Activated T-cell treated with anti-CD3 and anti-CD28 coated beads, Interleukin-2, amount 50 U/mL, for 4 hours (primary cell): ENCODE results near the gene SLC1A4. TPM values are rescaled to one million over a fixed set of nuclear protein-coding genes. Genes with fewer than 3 reads are reported as not detected.
"Not testable (repeated sequence)": the region's sequence is repeated elsewhere in the genome, so short reads cannot be mapped to it uniquely, and the experiment has no call there.

ENCODE experiments used
- ATAC-seq, 2 donors: fragments of 200-7000 bp; cut with Tn5 transposase; one replicate each; pipeline ENCODE4 v1.10.0; 2021
- DNase-seq: peaks from one replicate; pipeline ENCODE4 v3.0.0-alpha.2; 2020
- H3K27me3 Mint-ChIP-seq: one replicate; pipeline ENCODE4 v1.8.0; 2021; ENCODE audit warnings: low read depth, mixed read lengths
- H3K36me3 Mint-ChIP-seq: one replicate; pipeline ENCODE4 v1.8.0; 2022; ENCODE audit warnings: mixed read lengths; ENCODE audit not compliant: insufficient read depth
- H3K4me1 Mint-ChIP-seq: one replicate; pipeline ENCODE4 v1.8.0; 2021; ENCODE audit warnings: low read depth, mixed read lengths
- H3K4me3 Mint-ChIP-seq: one replicate; pipeline ENCODE4 v1.8.0; 2021; ENCODE audit warnings: mild to moderate bottlenecking, moderate library complexity, mixed read lengths
- H3K9me3 Mint-ChIP-seq: one replicate; pipeline ENCODE4 v1.8.0; 2021; ENCODE audit warnings: mixed read lengths
- total RNA-seq, 3 donors: library from RNA; stranded (reverse); gene quantifications; one replicate each; pipeline ENCODE4 v1.2.1, GENCODE V29; 2021

The SLC1A4 gene
- total RNA-seq, 3 donors from 2014 or later = 6.2 to 16.7 (median 9.6) TPM

- ATAC-seq = peak; percentile 21 to 29
- H3K4me1 Mint-ChIP-seq = peaks cover 23% of the 10 kb centered on the region
Observed at GRCh38 chr2:65032019-65032975, 43.1 kb downstream of the SLC1A4 start.

GRCh38 chr2:65033178-65033577 is 44.0 kb downstream of the SLC1A4 start:
- no peak for ATAC-seq
- H3K9me3 Mint-ChIP-seq = no peaks in the 10 kb centered on the region
- H3K4me1 Mint-ChIP-seq = peaks cover 23% of the 10 kb centered on the region
- H3K27me3 Mint-ChIP-seq = no peaks in the 10 kb centered on the region
- no peaks in the 10 kb centered on the region for H3K36me3 Mint-ChIP-seq
- no peak overlapping the region for H3K4me3 Mint-ChIP-seq
- DNase-seq = no peak

More at GRCh38 chr2:65032019-65032975, 43.1 kb downstream of the SLC1A4 start:
- Mint-ChIP-seq H3K27me3 (no peaks in the 10 kb centered on the region), H3K4me3 (peak overlapping the region; percentile 63), H3K9me3 (no peaks in the 10 kb centered on the region), H3K36me3 (peaks cover 3% of the 10 kb centered on the region)
- DNase-seq = no peak

GRCh38 chr2:65033667-65034066 is 44.5 kb downstream of the SLC1A4 start:
- H3K9me3 Mint-ChIP-seq, H3K36me3 Mint-ChIP-seq, H3K4me3 Mint-ChIP-seq, DNase-seq, H3K27me3 Mint-ChIP-seq, ATAC-seq: not testable (repeated sequence)
- peaks cover 23% of the 10 kb centered on the region for H3K4me1 Mint-ChIP-seq

GRCh38 chr2:65035351-65035943 is 46.2 kb downstream of the SLC1A4 start:
- H3K9me3 Mint-ChIP-seq = no peaks in the 10 kb centered on the region
- H3K4me3 Mint-ChIP-seq = no peak overlapping the region
- DNase-seq (no peak), ATAC-seq (no peak)
- H3K27me3 Mint-ChIP-seq = no peaks in the 10 kb centered on the region
- H3K4me1 Mint-ChIP-seq = peaks cover 31% of the 10 kb centered on the region
- H3K36me3 Mint-ChIP-seq = no peaks in the 10 kb centered on the region

GRCh38 chr2:65037178-65037577 is 48.0 kb downstream of the SLC1A4 start:
- H3K4me3 Mint-ChIP-seq = no peak overlapping the region
- H3K4me1 Mint-ChIP-seq = peaks cover 17% of the 10 kb centered on the region
- ATAC-seq (no peak), DNase-seq (no peak)
- no peaks in the 10 kb centered on the region for H3K9me3 Mint-ChIP-seq
- H3K36me3 Mint-ChIP-seq = no peaks in the 10 kb centered on the region
- no peaks in the 10 kb centered on the region for H3K27me3 Mint-ChIP-seq

GRCh38 chr2:65039640-65040039 is 50.4 kb downstream of the SLC1A4 start:
- ATAC-seq (no peak), DNase-seq (no peak)
- Mint-ChIP-seq H3K4me3 (no peak overlapping the region), H3K9me3 (peaks cover 7% of the 10 kb centered on the region), H3K36me3 (peaks cover 8% of the 10 kb centered on the region), H3K4me1 (peaks cover 12% of the 10 kb centered on the region), H3K27me3 (no peaks in the 10 kb centered on the region)

GRCh38 chr2:65040400-65041261 is 51.4 kb downstream of the SLC1A4 start:
- Mint-ChIP-seq H3K36me3 (peaks cover 13% of the 10 kb centered on the region), H3K9me3 (peaks cover 15% of the 10 kb centered on the region), H3K27me3 (no peaks in the 10 kb centered on the region), H3K4me3 (no peak overlapping the region), H3K4me1 (peaks cover 12% of the 10 kb centered on the region)
- ATAC-seq (peak; percentile 82 to 84), DNase-seq (peak; percentile 73)

- peaks cover 15% of the 10 kb centered on the region for H3K9me3 Mint-ChIP-seq
- peaks cover 12% of the 10 kb centered on the region for H3K4me1 Mint-ChIP-seq
- H3K36me3 Mint-ChIP-seq = peaks cover 13% of the 10 kb centered on the region
- ATAC-seq (no peak), DNase-seq (no peak)
- no peak overlapping the region for H3K4me3 Mint-ChIP-seq
- no peaks in the 10 kb centered on the region for H3K27me3 Mint-ChIP-seq
Observed at GRCh38 chr2:65043001-65043400, 53.8 kb downstream of the SLC1A4 start.

GRCh38 chr2:65044097-65044735 is 55.0 kb downstream of the SLC1A4 start:
- peaks cover 16% of the 10 kb centered on the region for H3K36me3 Mint-ChIP-seq
- peaks cover 12% of the 10 kb centered on the region for H3K4me1 Mint-ChIP-seq
- DNase-seq (no peak), ATAC-seq (no peak)
- peaks cover 15% of the 10 kb centered on the region for H3K9me3 Mint-ChIP-seq
- no peak overlapping the region for H3K4me3 Mint-ChIP-seq
- H3K27me3 Mint-ChIP-seq = no peaks in the 10 kb centered on the region

- Mint-ChIP-seq H3K4me1 (peaks cover 1% of the 10 kb centered on the region), H3K4me3 (no peak overlapping the region)
- ATAC-seq = no peak
Observed at GRCh38 chr2:65045651-65046050, 56.5 kb downstream of the SLC1A4 start.

GRCh38 chr2:65046633-65047407 is 57.6 kb downstream of the SLC1A4 start:
- Mint-ChIP-seq H3K4me1 (no peaks in the 10 kb centered on the region), H3K36me3 (peaks cover 16% of the 10 kb centered on the region), H3K27me3 (no peaks in the 10 kb centered on the region), H3K9me3 (peaks cover 15% of the 10 kb centered on the region), H3K4me3 (no peak overlapping the region)
- ATAC-seq = no peak
- no peak for DNase-seq

More at GRCh38 chr2:65045651-65046050, 56.5 kb downstream of the SLC1A4 start:
- H3K36me3 Mint-ChIP-seq = peaks cover 16% of the 10 kb centered on the region
- H3K9me3 Mint-ChIP-seq = peaks cover 15% of the 10 kb centered on the region
- DNase-seq = no peak
- H3K27me3 Mint-ChIP-seq = no peaks in the 10 kb centered on the region

- Mint-ChIP-seq H3K4me1 (peaks cover 15% of the 10 kb centered on the region), H3K4me3 (no peak overlapping the region), H3K27me3 (no peaks in the 10 kb centered on the region), H3K36me3 (peaks cover 13% of the 10 kb centered on the region), H3K9me3 (peaks cover 13% of the 10 kb centered on the region)
- ATAC-seq (no peak), DNase-seq (no peak)
Observed at GRCh38 chr2:65049010-65049639, 59.9 kb downstream of the SLC1A4 start.

GRCh38 chr2:65050931-65051330 is 61.7 kb downstream of the SLC1A4 start:
- Mint-ChIP-seq H3K27me3 (no peaks in the 10 kb centered on the region), H3K9me3 (no peaks in the 10 kb centered on the region), H3K36me3 (peaks cover 3% of the 10 kb centered on the region), H3K4me1 (peaks cover 30% of the 10 kb centered on the region), H3K4me3 (no peak overlapping the region)
- DNase-seq = no peak
- no peak for ATAC-seq
